Measurements from ENCODE around the gene HMG20A.
"Not testable (repeated sequence)": the region's sequence is repeated elsewhere in the genome, so short reads cannot be mapped to it uniquely, and the experiment has no call there.

Gene HMG20A
- total RNA-seq: 23.4 to 39.3 (median 33.6) reads per million in 4 donors

DNA sequence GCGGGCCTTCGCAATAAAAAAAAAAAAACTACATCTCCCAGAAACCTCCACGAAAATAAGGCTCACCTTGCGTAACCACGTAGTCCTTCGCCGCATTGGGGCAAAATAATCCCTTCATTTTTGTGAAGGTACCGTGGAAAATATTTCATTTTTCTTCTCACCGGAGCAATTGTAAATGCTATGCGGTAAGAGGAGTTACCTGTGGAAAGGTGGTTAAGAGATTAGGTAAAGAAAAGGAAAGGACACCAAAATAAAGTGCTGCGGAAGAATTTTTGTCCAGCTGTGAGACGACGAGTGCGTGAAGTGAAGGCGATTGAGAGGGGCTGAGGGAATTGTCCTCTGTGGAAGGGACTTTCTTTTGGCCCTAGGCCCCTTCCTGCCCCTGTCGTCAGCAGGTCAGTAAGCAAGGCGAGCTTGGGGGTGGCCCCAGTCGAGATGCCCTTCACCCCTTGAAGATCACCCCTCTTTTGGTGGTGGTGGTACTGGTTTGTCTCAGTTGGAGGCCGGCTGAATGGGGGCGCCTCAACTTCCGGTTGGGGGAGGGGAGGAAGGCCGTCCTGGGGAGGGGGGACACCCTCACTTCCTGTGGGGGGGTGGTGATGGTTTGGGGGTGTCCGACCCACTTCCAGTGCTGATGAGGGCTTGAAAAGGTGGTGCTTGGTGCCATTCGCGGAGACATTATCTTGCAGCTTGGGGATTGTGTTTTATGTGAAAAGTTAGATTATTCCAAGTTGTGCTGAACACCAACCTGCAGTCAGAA lies at the start of gene HMG20A:
HMG20A (plus strand) TSS at position 279 of the 760 bp plus-strand sequence. CDS start 37,520 bp downstream, outside the sequence.
- peak in 4 of 5 donors; percentile 12 to 32 (median 24) for DNase-seq

DNA sequence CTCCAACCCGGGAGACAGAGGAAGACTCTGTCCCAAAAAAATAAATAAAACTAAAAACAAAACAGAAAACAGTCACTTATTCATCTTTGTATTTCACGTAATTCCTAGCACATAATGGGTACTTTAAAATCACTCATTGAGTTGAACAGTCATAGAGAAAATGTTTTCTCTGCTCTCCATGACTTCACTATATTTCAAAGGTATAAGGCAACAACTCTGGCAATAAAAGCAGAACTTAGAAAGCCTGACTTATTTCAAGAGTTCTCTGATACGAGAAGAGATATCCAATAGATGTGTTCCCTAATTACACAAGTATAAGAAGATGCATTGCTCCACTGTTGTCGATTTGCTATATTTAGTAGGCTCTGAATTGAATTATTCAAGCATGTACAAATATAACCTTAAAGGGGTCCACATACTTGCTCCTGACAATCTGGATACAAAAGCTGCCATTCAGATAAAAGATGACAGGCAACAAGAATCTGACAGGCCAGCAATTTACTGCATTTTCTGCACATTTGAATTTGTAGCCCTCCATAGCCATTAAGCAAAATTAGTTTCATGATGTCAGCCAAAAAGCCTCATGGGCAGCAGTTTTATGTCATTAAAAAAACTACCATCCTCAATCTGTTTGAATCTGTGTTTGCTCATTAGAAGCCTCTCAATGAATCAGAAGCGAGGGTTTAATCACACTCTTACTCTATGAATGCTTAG lies 48.7 kb upstream of the HMG20A start:
- no peak for DNase-seq

DNA sequence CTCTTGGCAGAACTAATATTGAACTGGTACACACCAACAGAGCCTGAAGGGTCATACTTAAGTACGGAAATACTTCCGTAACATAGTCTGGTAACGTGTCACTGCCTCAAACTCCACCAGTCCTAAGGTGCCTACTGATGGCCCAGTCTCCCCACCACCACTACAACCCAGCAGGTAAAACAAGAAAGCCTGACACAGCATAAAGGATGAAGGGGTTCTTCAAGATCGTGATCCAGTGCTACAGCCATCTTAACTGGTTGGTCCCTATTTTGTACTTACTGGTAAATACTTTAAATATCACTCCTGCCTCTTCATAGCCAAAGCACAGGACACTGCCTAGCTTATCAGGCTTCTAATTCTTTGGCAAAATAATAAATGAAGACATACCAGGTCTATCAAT lies 47.2 kb upstream of the HMG20A start:
- DNase-seq: no peak

DNA sequence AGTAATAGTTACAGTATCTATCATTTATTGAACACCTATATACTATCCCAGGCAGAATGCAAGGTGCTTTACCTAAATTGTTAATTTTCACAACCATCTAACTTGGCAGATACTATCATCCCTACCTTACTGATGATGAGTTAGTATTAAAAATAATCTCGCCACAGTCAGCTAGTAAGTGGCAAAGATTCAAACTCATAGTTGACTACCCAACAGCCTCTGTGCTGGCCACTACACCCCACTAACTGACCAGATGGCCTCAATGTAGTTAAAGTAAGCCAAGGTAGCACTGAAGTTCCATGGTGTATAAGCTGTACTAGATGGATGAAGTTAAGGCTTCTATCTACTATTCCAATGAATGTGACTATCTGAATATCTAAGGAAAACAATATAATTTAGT lies 45.6 kb upstream of the HMG20A start:
- DNase-seq: no peak

DNA sequence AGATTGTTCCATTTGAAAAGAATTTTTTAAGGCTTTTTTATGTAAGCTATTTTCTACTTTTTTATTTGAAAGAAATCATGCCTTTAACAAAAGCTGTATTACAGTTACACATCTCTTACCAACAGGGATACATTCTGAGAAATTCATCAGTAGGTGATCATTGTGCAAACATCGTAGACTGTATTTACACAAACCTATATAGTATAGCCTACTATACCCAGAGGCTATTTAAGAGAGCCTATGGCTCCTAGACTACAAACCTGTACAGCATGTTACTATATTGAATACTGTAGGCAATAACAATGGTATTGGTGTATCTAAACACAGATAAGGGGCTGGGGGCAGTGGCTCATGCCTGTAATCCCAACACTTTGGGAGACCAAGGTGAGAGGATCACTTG lies 43.9 kb upstream of the HMG20A start:
- DNase-seq: no peak

DNA sequence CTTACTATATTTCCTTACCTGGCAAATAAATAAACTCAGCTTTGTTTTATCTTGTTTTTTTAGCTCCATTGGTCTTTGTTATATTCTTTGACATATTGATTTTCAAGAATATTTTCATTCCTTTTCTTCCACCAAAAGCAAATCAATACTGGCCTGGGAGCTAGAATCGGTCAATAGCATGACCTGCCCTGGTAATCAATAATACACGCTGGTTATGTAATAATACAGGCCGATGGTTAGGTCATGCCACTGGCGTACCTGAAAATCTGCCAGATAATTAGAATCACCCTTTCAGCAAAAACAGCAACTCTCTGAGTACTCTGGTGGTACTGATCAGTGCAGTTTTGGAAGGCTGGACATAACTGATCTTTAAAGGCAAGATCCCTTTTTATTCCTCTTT lies 40.7 kb upstream of the HMG20A start:
- DNase-seq: no peak

DNA sequence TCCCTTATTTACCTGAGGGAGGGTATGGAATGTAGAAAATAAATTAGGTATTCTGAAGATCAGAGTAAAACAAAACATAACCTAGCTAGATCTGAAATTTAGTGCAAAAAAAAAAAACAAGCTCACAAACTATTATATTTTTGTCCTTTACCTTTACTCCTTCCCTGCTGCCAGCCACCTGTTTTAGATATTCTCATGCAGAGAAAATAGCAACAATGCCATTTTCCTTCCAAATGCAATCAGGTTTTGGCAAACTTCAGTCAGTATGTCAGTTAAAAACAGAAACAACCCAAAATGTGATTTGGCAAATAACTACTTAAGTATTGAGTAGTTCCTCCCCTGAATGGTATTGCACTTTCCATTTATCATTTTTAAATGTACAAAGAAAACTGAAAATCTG lies 36.6 kb upstream of the HMG20A start:
- no peak for DNase-seq

DNA sequence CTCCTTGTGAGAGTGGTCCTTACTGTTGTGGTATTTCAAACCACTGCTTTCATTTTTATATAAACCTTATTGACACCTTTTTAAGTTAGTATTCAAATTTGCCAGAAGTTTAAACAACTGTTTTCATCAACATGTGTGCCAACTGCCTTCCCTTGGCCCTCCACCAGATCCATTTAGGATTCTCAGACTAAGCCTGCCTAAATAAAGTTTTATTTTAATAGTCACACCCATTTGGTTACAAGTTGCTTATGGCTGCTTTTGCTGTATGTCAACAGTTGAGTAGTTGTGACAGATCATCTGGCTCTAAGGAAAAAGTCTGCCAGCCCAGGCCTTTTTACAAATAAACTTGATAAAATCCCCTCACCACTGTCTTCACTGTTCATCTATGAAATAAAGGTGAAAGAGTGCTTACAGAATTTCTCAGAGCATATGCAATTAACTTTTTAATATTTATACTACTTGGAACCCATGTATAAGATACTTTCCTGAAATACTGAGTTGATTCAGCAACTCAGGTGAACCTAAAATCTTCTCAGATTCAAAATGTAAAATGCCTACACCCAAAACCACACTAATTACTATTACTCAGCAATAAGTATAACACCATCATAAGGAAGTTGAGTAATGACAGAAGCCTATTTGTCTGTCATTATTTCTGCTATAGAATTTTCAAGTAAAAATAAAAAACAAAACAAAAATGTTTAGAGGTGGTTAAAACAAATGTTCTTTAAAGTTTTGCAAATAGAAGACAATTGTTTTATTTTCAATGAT lies 35.9 kb upstream of the HMG20A start:
- peak in 1 of 5 donors; percentile 7 for DNase-seq

DNA sequence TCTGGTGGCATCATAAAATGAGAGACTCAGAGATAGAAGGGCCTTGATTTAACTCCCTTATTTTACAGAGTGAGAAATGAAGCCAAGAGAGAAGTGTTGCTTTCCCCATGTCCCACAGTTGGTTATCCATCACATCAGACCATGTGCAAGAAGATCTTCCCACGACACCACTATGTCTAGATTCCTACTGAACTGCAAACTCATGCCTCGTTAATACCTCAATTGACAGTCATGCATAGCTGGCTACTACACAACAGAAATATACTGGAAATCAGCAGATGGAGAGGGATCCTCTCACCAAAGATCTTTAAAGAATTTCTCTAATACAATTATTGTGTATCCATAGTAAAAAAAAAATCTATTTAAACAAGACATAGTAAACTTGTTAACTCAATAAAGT lies 34.1 kb upstream of the HMG20A start:
- DNase-seq: no peak

DNA sequence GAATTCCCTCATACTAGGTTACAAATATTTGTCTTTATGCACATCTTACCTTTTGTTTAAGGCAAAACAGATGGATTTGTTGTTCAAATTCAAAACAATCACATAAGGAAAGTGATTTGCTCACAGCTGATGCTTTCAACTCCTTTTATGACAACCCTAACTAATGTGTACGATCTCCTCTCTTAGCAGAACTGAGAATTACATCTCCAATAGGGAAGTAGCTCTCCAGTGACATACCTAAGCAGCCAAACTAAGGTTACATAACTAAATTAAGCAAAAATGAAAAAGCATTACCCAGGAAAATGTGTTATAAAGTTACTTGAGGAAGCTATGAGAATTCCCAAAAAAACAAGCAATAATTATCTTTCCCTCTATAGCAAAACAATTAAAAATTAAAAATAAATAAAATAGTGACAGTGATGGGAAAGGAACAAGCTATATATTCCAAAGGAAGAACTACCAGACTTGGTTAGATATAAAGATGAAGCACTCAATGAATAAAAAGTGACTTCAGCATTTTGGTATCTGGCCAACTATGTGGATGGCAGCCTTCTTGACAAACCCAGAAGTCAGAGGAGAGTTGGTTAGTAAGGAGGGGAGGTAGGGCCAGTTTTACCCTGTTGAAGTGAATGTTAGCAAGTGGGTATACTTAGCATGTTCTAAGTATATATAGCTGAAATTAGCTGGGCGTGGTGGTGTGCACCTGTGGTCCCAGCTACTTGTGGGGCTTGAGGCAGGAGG lies 33.2 kb upstream of the HMG20A start:
- no peak for DNase-seq

DNA sequence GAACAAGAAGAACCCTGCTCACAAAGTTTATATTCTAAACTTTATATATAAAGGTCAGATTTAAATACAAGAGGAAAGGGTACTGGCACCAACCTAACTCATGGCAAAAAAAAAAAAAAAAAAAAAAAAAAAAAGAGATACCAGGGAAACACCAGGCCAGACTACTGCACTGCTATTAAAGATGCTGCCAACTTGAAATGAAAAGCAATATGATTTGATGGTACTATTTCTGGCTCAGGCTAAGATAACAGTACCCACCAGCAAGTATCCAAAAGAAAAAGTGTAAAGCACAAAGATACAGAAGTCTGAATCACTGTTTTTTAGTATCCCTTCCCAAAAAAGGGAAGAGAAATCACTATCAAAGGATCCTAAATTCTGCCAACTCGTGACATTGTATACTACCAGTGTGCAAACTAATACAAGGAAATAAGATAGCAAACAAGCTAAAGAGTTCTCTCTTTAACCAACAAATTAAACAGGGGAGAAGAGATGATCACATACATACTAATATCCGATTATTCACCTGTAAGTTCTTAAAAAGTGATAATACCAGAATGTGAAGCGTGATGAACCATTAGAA lies 29.2 kb upstream of the HMG20A start:
- no peak for DNase-seq

DNA sequence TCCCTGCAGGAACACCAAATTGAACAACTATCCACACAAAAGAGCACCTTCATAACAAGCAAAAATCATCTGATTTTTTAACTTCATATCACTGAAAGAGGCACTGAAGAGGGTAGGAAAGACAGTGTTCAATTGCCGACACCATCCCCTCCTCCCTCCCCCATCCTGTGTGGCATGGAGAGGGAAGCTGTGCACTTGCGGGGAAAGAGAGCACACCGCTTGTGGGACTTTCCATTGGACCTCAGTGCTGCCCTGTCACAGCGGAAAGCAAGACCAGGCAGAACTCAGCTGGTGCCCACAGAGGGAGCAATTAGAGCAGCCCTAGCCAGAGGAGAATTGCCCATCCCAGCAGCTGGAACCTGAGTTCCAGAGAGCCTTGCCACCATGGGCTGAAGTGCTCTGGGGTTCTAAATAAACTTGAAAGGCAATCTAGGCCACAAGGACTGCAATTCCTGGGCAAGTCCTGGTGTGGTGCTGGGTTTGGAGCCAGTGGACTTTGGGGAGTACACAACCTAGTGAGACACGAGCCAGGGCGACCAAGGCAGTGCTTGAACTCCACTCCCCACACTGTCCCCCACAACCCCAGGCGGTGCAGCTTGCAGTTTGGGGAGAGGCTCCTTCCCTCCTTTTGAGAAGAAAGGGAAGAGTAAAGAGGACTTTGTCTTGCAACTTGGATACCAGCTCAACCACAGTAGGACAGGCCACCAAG lies 27.8 kb upstream of the HMG20A start:
- DNase-seq: no peak

DNA sequence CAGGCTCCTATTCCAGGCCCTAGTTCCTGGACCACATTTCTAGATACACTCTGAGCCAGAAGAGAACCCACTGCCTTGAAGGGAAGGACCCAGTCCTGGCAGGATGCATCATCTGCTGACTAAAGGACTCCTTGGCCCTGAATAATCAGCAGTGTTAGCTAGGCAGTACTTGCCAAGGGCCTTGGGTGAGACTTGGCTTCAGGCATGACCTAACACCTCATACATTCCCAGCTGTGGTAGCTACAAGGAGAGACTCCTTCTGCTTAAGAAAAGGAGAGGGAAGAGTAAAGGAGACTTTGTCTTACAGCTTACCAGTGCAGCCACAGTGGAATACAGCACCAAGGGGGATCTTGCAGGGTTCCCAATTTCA lies 27.2 kb upstream of the HMG20A start:
- DNase-seq: no peak

DNA sequence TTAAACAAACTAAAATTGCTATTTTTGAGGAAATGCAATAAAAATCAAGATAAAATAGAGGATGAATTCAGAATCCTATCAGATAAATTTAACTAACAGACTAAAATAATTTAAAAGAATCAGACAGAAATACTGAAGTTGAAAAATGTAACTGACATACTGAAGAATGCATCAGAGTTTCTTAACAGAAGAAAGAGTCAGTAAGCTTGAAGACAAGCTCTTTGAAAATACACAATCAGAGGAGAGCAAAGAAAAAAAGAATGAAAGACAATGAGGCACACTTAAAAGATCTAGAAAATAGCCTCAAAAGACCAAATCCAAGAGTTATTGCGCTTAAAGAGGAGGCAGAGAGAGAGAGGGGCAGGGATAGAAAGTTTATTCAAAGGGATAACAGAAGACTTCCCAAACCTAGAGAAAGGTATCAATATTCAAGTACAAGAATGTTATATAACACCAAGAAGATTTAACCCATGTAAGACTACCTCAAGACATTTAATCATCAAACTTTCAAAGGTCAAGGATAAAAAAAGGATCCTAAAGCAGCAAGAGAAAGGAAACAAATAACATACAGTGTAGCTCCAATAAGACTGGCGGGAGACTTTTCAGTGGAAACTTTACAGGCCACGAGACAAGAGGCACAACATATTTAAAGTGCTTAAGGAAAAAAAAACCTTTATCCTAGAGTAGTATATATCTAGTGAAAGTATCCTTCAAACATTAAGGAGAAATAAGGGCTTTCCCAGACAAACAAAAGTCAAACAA lies 25.5 kb upstream of the HMG20A start:
- DNase-seq: no peak

DNA sequence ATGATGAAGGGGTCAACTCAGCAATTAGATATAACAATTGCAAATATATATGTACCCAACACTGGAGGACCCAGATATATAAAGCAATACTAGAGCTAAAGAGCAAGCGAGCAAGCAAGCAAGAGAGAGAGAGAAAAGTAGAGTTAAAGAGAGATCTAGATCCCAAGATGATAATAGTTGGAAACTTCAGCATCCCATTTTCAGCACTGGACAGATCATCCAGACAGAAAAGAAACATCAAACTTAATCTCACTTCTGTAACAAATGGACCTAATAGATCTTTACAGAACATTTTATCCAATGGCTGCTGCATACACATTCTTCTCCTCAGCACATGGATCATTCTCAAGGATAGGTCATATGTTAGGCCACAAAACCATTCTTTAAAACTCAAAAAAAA lies 24.0 kb upstream of the HMG20A start:
- no peak for DNase-seq

DNA sequence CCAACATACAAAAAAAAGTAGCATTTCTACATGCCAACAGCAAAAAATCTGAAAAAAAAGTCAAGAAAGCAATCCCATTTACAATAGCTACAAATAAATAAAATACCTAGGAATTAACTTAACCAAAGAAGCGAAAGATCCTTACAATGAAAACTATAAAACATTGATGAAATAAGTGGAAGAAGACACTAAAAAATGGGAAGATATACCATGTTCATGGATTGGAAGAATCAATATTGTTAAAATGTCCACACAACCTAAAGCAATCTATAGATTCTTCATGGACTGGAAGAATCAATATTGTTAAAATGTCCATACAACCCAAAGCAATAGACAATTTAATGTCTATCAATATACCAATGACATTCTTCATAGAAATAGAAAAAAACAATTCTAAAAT lies 21.8 kb upstream of the HMG20A start:
- no peak for DNase-seq

DNA sequence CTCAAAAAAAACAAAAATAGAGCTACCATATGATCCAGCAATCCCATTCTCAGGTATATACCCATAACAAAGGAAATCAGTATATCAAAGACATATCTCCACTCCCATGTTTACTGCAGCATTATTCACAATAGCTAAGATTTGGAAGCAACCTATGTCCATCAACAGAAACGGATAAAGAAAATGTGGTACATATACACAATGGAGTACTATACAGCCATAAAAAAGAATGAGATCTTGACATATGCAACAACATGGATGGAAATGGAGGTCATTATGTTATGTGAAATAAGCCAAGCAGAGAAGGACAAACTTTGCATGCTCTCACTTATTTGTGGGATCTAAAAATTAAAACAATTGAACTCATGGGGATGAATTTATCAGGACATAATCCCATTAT lies 20.4 kb upstream of the HMG20A start:
- DNase-seq: no peak

DNA sequence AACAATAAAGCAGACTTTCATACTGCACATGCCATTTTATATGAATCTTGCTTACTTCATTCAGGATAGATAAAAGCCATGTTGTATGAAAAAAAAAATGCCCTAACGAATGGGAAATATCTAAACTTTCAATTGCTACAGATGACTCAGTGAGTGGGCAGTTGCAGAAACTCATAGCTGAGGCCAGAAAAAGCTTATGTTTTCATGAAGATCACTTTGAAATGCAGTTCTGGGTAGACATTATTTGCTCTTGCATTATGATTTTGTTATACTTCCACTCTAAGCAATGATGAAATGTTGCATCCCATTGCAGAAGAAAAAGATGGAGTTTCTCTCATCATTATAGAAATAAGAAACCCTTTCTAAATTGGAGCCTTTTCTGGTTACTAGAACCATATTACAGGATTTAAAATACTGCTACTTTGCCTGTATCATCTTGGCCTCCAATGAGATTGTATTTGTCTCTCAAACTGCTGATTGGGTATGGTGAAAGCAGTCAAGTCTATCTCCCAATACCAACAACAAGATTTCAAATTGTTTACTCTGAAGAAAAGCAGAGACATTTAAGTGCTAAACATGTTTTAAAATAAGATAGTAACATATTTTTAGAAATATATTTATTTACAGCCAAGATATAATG lies 17.8 kb upstream of the HMG20A start:
- DNase-seq: peak in 1 of 5 donors; percentile 33

DNA sequence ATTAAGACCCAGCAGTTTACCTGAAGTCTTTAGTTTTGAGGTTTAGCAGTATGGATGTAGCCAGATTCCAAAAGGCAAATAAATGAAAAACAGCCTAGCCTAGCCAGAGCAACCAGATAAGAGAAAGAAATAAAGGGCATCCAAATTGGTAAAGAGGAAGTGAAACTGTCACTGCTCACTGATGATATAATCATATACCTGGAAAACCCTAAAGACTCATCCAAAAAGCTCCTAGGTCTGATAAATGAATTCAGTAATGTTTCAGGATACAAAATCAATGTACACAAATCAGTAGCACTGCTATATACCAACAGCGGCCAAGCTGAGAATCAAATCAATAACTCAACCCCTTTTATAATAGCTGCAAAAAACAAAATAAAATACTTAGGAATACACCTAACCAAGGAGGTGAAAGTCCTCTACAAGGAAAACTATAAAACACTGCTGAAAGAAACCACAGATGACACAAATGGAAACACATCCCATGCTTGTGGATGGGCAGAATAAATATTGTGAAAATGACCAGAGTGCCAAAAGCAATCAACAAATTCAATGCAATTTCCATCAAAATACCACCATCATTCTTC lies 14.4 kb upstream of the HMG20A start:
- not testable (repeated sequence) for DNase-seq

DNA sequence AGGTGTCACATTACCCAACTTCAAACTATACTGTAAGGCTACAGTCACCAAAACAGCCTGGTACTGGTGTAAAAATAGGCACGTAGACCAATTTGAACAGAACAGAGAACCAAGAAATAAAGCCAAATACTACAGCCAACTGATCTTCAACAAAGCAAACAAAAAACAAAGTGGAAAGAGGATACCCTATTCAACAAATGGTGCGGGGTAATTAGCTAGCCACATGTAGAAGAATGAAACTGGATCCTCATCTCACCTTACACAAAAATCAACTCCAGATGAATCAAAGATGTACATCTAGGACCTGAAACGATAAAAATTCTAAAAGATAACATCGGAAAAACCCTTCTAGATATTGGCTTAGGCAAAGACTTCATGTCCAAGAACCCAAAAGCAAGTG lies 13.8 kb upstream of the HMG20A start:
- DNase-seq: no peak

Measured in T-helper 1 cell (primary cell).